AG09319 (cell line): ENCODE measurements around the gene RXRB.

Experiments used
- DNase-seq: peaks from one replicate; pipeline ENCODE4 v3.0.0-alpha.2; 2010; ENCODE audit warnings: low read depth; ENCODE audit errors: extremely low read depth
- TF ChIP-seq, protein P1 (sequence below): IDR thresholded peaks from 2 replicates; pipeline ENCODE4 v1.5.1; 2011; ENCODE audit warnings: low read depth, mild to moderate bottlenecking, inconsistent platforms, low read length, moderate library complexity

RXRB gene

DNA sequence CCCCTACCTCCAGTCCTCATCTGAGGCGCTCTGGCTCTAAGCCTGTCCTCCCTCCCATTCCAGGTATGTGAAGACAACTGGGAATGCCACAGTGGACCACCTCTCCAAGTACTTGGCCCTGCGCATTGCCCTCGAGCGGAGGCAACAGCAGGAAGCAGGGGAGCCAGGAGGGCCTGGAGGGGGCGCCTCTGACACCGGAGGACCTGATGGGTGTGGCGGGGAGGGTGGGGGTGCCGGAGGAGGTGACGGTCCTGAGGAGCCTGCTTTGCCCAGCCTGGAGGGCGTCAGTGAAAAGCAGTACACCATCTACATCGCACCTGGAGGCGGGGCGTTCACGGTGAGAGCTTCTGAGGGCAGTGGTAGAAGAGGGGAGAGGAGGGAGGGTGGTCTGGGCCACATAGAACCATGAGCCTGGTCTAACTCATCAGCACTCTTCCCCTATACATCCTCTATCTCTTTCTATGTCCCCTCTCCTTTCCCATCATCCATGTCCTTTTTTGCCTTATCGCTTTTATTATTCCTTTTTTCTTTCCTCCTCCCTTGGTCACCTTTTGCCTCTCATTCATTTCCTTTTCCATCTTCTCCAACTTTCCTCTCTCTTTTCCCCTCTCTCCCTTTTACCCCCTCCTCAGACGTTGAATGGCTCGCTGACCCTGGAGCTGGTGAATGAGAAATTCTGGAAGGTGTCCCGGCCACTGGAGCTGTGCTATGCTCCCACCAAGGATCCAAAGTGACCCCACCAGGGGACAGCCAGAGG lies 11.4 kb upstream of the RXRB start:
- no peak for DNase-seq

DNA sequence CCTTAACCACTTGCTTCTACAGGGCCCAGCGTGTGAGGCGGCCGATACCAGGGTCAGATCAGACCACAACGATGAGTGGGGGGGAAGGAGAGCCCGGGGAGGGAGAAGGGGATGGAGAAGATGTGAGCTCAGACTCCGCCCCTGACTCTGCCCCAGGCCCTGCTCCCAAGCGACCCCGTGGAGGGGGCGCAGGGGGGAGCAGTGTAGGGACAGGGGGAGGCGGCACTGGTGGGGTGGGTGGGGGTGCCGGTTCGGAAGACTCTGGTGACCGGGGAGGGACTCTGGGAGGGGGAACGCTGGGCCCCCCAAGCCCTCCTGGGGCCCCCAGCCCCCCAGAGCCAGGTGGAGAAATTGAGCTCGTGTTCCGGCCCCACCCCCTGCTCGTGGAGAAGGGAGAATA lies 10.7 kb upstream of the RXRB start:
- no peak for DNase-seq
- TF ChIP-seq, protein P1, sequence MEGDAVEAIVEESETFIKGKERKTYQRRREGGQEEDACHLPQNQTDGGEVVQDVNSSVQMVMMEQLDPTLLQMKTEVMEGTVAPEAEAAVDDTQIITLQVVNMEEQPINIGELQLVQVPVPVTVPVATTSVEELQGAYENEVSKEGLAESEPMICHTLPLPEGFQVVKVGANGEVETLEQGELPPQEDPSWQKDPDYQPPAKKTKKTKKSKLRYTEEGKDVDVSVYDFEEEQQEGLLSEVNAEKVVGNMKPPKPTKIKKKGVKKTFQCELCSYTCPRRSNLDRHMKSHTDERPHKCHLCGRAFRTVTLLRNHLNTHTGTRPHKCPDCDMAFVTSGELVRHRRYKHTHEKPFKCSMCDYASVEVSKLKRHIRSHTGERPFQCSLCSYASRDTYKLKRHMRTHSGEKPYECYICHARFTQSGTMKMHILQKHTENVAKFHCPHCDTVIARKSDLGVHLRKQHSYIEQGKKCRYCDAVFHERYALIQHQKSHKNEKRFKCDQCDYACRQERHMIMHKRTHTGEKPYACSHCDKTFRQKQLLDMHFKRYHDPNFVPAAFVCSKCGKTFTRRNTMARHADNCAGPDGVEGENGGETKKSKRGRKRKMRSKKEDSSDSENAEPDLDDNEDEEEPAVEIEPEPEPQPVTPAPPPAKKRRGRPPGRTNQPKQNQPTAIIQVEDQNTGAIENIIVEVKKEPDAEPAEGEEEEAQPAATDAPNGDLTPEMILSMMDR: no peak

More for the DNA sequence above, 11.4 kb upstream of the RXRB start:
- TF ChIP-seq, protein P1: no peak

DNA sequence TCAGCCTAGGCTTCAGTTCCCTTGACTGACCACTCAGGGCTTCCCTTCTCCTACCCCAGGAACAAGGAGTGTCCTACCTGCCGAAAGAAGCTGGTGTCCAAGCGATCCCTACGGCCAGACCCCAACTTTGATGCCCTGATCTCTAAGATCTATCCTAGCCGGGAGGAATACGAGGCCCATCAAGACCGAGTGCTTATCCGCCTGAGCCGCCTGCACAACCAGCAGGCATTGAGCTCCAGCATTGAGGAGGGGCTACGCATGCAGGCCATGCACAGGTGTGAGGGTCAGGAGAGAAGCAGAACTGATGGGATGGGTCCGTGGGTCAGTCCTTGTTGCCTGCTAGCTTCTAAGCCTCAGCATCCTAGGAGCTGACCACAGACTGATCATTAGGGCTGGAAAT lies 9.4 kb upstream of the RXRB start:
- TF ChIP-seq, protein P1: no peak
- DNase-seq: no peak

DNA sequence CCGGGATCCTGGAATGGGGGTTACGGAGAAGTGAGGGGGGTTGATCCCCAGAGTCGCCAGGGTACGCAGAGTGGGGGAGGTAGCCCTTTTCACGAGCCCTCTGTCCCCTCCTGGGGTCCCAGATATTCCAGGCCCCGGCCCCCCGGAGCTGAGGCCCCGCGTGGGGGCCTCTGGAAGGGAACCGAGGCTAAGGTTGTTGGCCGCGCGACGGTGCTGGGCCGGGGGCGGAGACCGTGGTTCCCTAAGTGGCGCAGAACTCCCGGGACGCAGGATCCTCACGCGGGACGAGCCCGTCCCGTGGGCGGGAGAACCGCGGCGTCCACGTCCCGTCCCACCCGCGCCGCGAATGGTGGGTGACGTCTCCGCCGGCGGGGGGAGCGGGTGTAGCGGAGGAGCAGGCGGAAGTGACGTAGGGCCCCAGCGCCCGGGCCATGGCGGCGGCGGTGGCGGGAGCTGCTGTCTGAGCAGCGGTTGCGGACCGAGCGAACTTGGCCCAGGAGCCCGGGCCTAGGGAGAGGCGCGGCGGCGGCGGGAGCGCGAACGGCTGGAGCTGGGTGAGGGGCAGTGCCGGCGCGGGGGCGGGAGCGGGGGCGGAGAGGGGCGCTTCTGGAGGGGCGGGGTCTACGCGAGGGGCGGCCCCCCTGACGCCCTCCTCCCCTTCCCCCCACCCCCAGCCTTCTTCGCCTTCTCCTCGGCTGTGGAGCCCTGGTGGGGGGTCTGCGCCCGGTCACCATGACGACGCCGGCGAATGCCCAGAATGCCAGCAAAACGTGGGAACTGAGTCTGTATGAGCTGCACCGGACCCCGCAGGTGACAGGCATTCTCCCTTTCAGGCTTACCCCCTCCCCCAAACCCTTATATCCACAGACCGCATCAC lies 7.9 kb upstream of the RXRB start, which contains the start of gene RING1:
TSS of gene RING1 (plus strand) at position 410 of the 877 bp plus-strand sequence. CDS start at position 733, 323 bp downstream.
- TF ChIP-seq, protein P1: no peak
- DNase-seq: peak; percentile 52

- no peak for DNase-seq
- TF ChIP-seq, protein P1: no peak
These were observed 7.2 kb upstream of the RXRB start for GRCh38 chr6:33207552-33208090.

GRCh38 chr6:33206864-33207551 lies 6.5 kb upstream of the RXRB start:
- TF ChIP-seq, protein P1: no peak
- DNase-seq: no peak
